ENCODE results near the gene LRMDA.

The LRMDA gene

DNA sequence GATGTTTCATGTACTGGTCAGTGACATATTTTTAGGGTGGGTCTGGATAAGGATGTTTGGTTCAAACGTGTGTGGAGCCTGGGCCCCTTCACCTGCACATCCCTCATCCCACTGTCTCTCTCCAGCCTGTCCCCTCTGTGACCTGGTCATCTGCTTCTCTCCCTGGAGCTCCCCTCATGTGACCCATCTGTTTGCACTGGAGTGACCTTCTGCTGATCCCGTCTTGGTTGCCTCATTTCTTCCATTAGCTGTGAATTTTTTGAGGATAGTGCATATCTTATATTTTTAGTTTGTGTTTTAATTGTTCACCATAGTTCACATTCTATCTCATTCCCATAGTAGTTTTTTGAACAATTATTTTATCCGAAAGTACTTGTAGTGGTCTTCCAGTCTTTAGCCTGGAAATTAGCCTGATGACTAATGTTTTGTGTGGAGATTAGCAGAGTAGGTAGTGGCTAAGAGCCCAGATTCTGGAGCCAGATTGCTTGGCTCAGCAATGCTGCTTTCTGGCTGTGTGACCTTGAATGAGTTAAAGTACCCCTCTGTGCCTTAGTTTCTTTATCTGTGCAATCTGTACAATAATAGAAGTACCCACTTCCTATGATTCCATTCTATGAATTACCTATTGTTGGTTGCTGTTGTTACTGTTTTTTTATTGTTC, 224.5 kb downstream of the LRMDA start:
- no peak for DNase-seq (ENCODE audit: low read depth)
- TF ChIP-seq, protein P1, sequence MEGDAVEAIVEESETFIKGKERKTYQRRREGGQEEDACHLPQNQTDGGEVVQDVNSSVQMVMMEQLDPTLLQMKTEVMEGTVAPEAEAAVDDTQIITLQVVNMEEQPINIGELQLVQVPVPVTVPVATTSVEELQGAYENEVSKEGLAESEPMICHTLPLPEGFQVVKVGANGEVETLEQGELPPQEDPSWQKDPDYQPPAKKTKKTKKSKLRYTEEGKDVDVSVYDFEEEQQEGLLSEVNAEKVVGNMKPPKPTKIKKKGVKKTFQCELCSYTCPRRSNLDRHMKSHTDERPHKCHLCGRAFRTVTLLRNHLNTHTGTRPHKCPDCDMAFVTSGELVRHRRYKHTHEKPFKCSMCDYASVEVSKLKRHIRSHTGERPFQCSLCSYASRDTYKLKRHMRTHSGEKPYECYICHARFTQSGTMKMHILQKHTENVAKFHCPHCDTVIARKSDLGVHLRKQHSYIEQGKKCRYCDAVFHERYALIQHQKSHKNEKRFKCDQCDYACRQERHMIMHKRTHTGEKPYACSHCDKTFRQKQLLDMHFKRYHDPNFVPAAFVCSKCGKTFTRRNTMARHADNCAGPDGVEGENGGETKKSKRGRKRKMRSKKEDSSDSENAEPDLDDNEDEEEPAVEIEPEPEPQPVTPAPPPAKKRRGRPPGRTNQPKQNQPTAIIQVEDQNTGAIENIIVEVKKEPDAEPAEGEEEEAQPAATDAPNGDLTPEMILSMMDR (IDR thresholded peaks at IDR 0.05; ENCODE audit: insufficient read depth, low read depth, low read length, missing control alignments): no peak
- no peak overlapping the region for H3K4me3 ChIP-seq (ENCODE audit: low read depth, low read length)

DNA sequence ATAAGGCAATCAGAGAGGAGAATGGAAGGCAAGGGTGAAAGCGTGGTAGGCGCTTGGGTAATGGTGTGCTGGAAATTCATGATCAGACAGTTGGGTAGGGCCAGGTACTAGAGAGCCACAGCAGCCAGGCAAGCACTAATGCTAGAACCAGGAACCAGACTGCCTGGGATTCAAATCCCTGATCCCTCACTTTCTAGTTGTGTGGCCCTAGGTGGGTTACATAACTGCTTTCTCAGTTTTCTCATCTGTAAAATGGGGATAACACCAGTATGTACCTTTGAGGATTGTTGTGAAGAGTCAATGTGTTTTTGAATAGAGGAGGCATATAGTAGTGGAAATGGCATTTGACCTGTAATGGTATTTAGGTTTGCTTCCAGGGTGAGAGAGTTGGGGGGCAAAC, 225.9 kb downstream of the LRMDA start:
- DNase-seq (ENCODE audit: low read depth): no peak
- H3K4me3 ChIP-seq (ENCODE audit: low read depth, low read length): no peak overlapping the region
- TF ChIP-seq, protein P1 (IDR thresholded peaks at IDR 0.05; ENCODE audit: insufficient read depth, low read depth, low read length, missing control alignments): no peak

DNA sequence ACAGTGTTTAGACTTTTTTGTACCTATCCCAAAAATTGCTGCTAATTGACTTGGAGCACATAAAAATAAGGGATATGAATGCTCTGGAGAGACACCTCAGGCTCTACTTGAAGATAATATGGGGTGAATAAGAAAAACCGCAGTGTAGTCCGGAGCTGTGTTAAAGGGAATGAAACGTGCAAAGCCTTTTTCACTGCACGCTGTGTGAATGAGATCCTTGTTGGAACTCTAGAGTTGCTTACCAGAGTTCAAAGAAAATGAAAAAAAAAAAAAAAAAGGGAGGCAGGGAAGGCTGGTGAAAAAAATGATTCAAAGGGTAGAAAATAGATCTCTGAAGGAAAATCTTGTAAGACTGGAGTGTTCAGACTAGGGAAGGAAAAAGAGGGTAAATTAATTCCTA, 226.6 kb downstream of the LRMDA start:
- no peak overlapping the region for H3K4me3 ChIP-seq (ENCODE audit: low read depth, low read length)
- DNase-seq (ENCODE audit: low read depth): no peak
- TF ChIP-seq, protein P1 (IDR thresholded peaks at IDR 0.05; ENCODE audit: insufficient read depth, low read depth, low read length, missing control alignments): no peak

DNA sequence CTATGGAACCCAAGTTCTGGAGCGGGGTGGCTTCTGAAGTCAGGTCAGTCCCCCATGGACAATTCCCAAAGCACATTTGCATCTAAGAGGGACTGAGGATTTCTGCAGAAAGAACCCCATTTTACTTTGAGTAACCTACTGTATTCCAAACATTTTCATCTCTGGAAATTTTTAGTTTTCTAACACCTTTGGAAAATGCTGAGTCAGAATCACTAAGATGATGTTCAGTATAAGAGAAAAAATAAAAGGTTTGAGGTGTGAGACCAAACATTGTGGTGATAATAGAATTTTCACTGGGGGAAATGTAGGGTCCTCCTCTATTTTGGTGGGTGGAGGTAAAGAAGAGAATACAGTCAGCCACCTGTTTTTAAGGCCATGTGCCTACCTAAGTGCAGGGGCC, 227.1 kb downstream of the LRMDA start:
- TF ChIP-seq, protein P1 (IDR thresholded peaks at IDR 0.05; ENCODE audit: insufficient read depth, low read depth, low read length, missing control alignments): no peak
- H3K4me3 ChIP-seq (ENCODE audit: low read depth, low read length): no peak overlapping the region
- DNase-seq (ENCODE audit: low read depth): no peak

DNA sequence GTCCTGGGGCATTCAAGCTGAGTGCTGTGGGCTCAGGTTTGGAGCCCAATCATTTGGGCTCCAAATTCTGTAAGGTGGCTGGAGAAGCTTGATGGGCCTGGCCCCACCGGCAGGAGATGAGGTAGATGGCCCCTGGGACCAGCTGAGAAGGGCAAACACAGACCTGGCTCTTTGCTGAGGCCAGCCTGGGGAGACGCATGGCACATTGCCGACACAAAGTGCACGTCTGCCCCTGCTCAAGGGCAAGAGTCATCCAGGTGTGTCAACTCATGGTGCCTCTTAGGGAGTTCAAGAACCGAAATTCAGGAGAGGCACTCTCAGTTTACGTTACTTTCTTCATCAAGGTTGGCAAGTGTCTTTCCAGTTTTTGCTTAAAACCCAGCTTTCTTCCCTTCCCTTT, 227.5 kb downstream of the LRMDA start:
- no peak overlapping the region for H3K4me3 ChIP-seq (ENCODE audit: low read depth, low read length)
- TF ChIP-seq, protein P1 (IDR thresholded peaks at IDR 0.05; ENCODE audit: insufficient read depth, low read depth, low read length, missing control alignments): no peak
- DNase-seq (ENCODE audit: low read depth): no peak

DNA sequence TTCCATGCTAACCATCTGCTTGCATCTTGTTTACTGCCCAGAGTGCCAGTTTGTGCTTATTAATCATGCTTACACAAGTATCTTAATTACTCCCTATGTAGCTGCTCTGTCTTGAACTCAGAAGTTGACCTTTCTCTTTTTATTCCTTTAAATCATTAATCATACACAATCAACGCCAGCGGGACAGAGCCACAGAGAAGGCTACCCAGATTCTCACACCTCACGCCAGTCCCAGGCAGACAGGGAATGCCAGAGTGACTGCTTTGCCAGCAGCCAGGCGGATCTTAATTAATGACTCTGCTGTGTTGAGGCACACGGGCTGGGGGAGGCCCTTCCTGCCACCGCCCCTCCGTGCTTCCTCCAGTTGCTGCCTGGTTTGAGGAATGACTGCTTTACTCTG, 229.4 kb downstream of the LRMDA start:
- TF ChIP-seq, protein P1 (IDR thresholded peaks at IDR 0.05; ENCODE audit: insufficient read depth, low read depth, low read length, missing control alignments): no peak
- DNase-seq (ENCODE audit: low read depth): no peak
- H3K4me3 ChIP-seq (ENCODE audit: low read depth, low read length): no peak overlapping the region

DNA sequence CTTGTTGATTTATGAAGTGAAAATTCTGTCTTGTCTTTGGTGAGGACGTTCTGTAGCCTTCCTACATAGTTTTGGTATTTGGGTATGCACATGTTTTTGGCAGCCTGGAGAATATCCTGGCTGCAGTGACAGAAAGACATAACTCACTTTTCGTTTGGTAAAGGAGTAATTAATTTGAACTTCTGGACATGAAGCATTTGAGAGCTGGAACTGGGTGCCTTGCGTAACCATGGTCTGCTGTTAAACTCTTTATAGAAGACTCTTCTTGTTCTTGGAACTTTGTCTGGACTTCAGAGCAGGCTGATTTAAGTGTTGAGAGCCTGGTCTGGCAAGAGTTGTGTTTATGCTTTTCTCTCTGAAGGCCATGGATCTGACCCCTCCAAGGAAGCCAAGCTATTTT, 231.3 kb downstream of the LRMDA start:
- TF ChIP-seq, protein P1 (IDR thresholded peaks at IDR 0.05; ENCODE audit: insufficient read depth, low read depth, low read length, missing control alignments): no peak
- no peak overlapping the region for H3K4me3 ChIP-seq (ENCODE audit: low read depth, low read length)
- DNase-seq (ENCODE audit: low read depth): no peak
